GM18909 (cell line): ENCODE data around the gene PTPRN2.
"Not testable (repeated sequence)": the region's sequence is repeated elsewhere in the genome, so short reads cannot be mapped to it uniquely, and the experiment has no call there.

Source experiments
- ATAC-seq: cut with Tn5 transposase; IDR thresholded peaks from one replicate; pipeline ENCODE4 v1.9.1; 2021; ENCODE audit warnings: mild to moderate bottlenecking; ENCODE audit not compliant: unreplicated experiment, poor library complexity

Gene PTPRN2

GRCh38 chr7:157904866-157905570 lies 682.6 kb downstream of the PTPRN2 start:
- no peak for ATAC-seq

- ATAC-seq: no peak
Measured at GRCh38 chr7:157904211-157904865, 683.3 kb downstream of the PTPRN2 start.

GRCh38 chr7:157903710-157904109 lies 683.9 kb downstream of the PTPRN2 start:
- no peak for ATAC-seq

- ATAC-seq: no peak
Measured at GRCh38 chr7:157903296-157903695, 684.3 kb downstream of the PTPRN2 start.

- not testable (repeated sequence) for ATAC-seq
Measured at GRCh38 chr7:157901816-157902610, 685.6 kb downstream of the PTPRN2 start.

- no peak for ATAC-seq
Measured at GRCh38 chr7:157901166-157901565, 686.5 kb downstream of the PTPRN2 start.

GRCh38 chr7:157900556-157900955 lies 687.1 kb downstream of the PTPRN2 start:
- no peak for ATAC-seq

- no peak for ATAC-seq
Measured at GRCh38 chr7:157900011-157900410, 687.6 kb downstream of the PTPRN2 start.

- no peak for ATAC-seq
Measured at GRCh38 chr7:157898802-157899505, 688.7 kb downstream of the PTPRN2 start.

- ATAC-seq: no peak
Measured at GRCh38 chr7:157898261-157898660, 689.4 kb downstream of the PTPRN2 start.

GRCh38 chr7:157897681-157898080 lies 689.9 kb downstream of the PTPRN2 start:
- no peak for ATAC-seq

GRCh38 chr7:157896774-157897555 lies 690.7 kb downstream of the PTPRN2 start:
- no peak for ATAC-seq

- ATAC-seq: not testable (repeated sequence)
Measured at GRCh38 chr7:157896376-157896675, 691.3 kb downstream of the PTPRN2 start.

- ATAC-seq: no peak
Measured at GRCh38 chr7:157895520-157896375, 691.9 kb downstream of the PTPRN2 start.

GRCh38 chr7:157895098-157895497 lies 692.5 kb downstream of the PTPRN2 start:
- not testable (repeated sequence) for ATAC-seq

- no peak for ATAC-seq
Measured at GRCh38 chr7:157893535-157894044, 694.0 kb downstream of the PTPRN2 start.

GRCh38 chr7:157892751-157893523 lies 694.7 kb downstream of the PTPRN2 start:
- no peak for ATAC-seq

- no peak for ATAC-seq
Measured at GRCh38 chr7:157890921-157891401, 696.7 kb downstream of the PTPRN2 start.
